ENCODE data around the gene TXNL4A. TPM values are rescaled to one million over a fixed set of nuclear protein-coding genes. Genes with fewer than 3 reads are reported as not detected.

The TXNL4A gene
- polyA plus RNA-seq, 1 of the 3 experiments (the other 2 are of a cell fraction), result 158 TPM

GRCh38 chr18:79958981-79959380, 29.4 kb downstream of the TXNL4A start:
- no peak overlapping the region for H3K27ac ChIP-seq (ENCODE audit: low read depth in 2 of 2, low read length in 1 of 2)
- H3K4me3 ChIP-seq (ENCODE audit: low read depth in 2 of 2, low read length in 1 of 2), result no peak overlapping the region
- no peaks in the 10 kb centered on the region for H3K9me2 ChIP-seq
- H3K27me3 ChIP-seq (ENCODE audit: insufficient read depth), result no peaks in the 10 kb centered on the region
- no peak overlapping the region for H3K4me2 ChIP-seq
- no peak overlapping the region for H2AFZ ChIP-seq (ENCODE audit: low read depth)
- ChIA-PET POLR2A (no interaction called here), CTCF (no interaction called here)
- WGBS (ENCODE audit: low lambda C conversion rate), result 95% methylated on average over 2 of the region's 2 CpGs
- H3K36me3 ChIP-seq (replicated peaks in 1 of 2; ENCODE audit: control insufficient read depth in 1 of 2, insufficient read depth in 2 of 2, low read length in 1 of 2), result no peaks in the 10 kb centered on the region
- no peaks in the 10 kb centered on the region for H3F3A ChIP-seq (replicated peaks; ENCODE audit: insufficient read depth)
- H3K4me1 ChIP-seq (ENCODE audit: control insufficient read depth in 1 of 2, insufficient read depth in 2 of 2, low read depth in 1 of 2, low read length in 1 of 2), result no peaks in the 10 kb centered on the region
- H4K20me1 ChIP-seq (ENCODE audit: insufficient read depth), result no peaks in the 10 kb centered on the region
- H3K9ac ChIP-seq, result no peak overlapping the region
- no peaks in the 10 kb centered on the region for H3K79me2 ChIP-seq (ENCODE audit: insufficient read depth)
- DNase-seq, result no peak
- TF ChIP-seq ZBTB33 (IDR thresholded peaks at IDR 0.05; ENCODE audit: borderline replicate concordance, low read depth) (no peak), RFX5 (IDR thresholded peaks at IDR 0.05; ENCODE audit: low read length) (no peak), NFIC (IDR thresholded peaks at IDR 0.05; ENCODE audit: borderline replicate concordance) (no peak), IRF3 (IDR thresholded peaks at IDR 0.05; ENCODE audit: low read depth, low read length) (no peak), FOSL2 (IDR thresholded peaks at IDR 0.05; ENCODE audit: borderline replicate concordance, low read depth) (no peak), POLR2AphosphoS5 (IDR thresholded peaks at IDR 0.05; ENCODE audit: low read depth, low read length) (no peak), FOXJ3 (CRISPR knock-in tag; IDR thresholded peaks at IDR 0.05) (no peak), MEF2A (IDR thresholded peaks at IDR 0.05; ENCODE audit: borderline replicate concordance, low read depth) (no peak), SMC3 (IDR thresholded peaks at IDR 0.05; ENCODE audit: low read depth, low read length) (no peak), MXI1 (IDR thresholded peaks at IDR 0.05; ENCODE audit: low read depth, low read length) (no peak), YY1 (IDR thresholded peaks at IDR 0.05; ENCODE audit: low read depth) (no peak), GATA2 (CRISPR knock-in tag; IDR thresholded peaks at IDR 0.05) (no peak), RCOR1 (IDR thresholded peaks at IDR 0.05; ENCODE audit: low read length) (no peak)
- no peaks in the 10 kb centered on the region for H3K9me3 ChIP-seq

- 79% methylated on average over 2 of the region's 2 CpGs for WGBS (ENCODE audit: low lambda C conversion rate)
- Histone ChIP-seq H3K27me3 (ENCODE audit: insufficient read depth) (no peaks in the 10 kb centered on the region), H3K9me2 (no peaks in the 10 kb centered on the region)
- no peak for TF ChIP-seq SIN3A (IDR thresholded peaks at IDR 0.05; ENCODE audit: borderline replicate concordance, low read depth, low read length)
- TF ChIP-seq POLR2AphosphoS5 (IDR thresholded peaks at IDR 0.05; ENCODE audit: low read depth, low read length), result no peak
- no peak for TF ChIP-seq RFX5 (IDR thresholded peaks at IDR 0.05; ENCODE audit: low read length)
- TF ChIP-seq TAF1 (IDR thresholded peaks at IDR 0.05; ENCODE audit: borderline replicate concordance, low read depth, low read length), result no peak
- TF ChIP-seq REST (IDR thresholded peaks at IDR 0.05; ENCODE audit: low read depth, low read length), result no peak
- no peak for TF ChIP-seq ELF1 (IDR thresholded peaks at IDR 0.05)
- no peak for TF ChIP-seq GATA2 (CRISPR knock-in tag; IDR thresholded peaks at IDR 0.05)
- no peak for TF ChIP-seq YY1 (IDR thresholded peaks at IDR 0.05; ENCODE audit: low read depth)
- TF ChIP-seq USF1 (IDR thresholded peaks at IDR 0.05; ENCODE audit: borderline replicate concordance, low read depth), result no peak
- no peak for TF ChIP-seq SMC3 (IDR thresholded peaks at IDR 0.05; ENCODE audit: low read depth, low read length)
- TF ChIP-seq GABPA (IDR thresholded peaks at IDR 0.05; ENCODE audit: low read depth), result no peak
- TF ChIP-seq MXI1 (IDR thresholded peaks at IDR 0.05; ENCODE audit: low read depth, low read length), result no peak
- TF ChIP-seq EP300 (IDR thresholded peaks at IDR 0.05; ENCODE audit: borderline replicate concordance in 1 of 2, low read depth in 1 of 2, low read length in 1 of 2), result no peak
- TF ChIP-seq CHD2 (IDR thresholded peaks at IDR 0.05; ENCODE audit: low read length, partially characterized antibody), result no peak
- no peak for TF ChIP-seq MEF2A (IDR thresholded peaks at IDR 0.05; ENCODE audit: borderline replicate concordance, low read depth)
These were observed 32.1 kb downstream of the TXNL4A start for GRCh38 chr18:79956276-79956675.

More at GRCh38 chr18:79956276-79956675, 32.1 kb downstream of the TXNL4A start:
- Histone ChIP-seq H3K4me1 (ENCODE audit: control insufficient read depth in 1 of 2, insufficient read depth in 2 of 2, low read depth in 1 of 2, low read length in 1 of 2) (no peaks in the 10 kb centered on the region; a peak in 1 of 4 replicates), H3F3A (replicated peaks; ENCODE audit: insufficient read depth) (no peaks in the 10 kb centered on the region), H2AFZ (ENCODE audit: low read depth) (no peak overlapping the region), H4K20me1 (ENCODE audit: insufficient read depth) (no peaks in the 10 kb centered on the region), H3K4me3 (ENCODE audit: low read depth in 2 of 2, low read length in 1 of 2) (no peak overlapping the region), H3K79me2 (ENCODE audit: insufficient read depth) (no peaks in the 10 kb centered on the region), H3K27ac (ENCODE audit: low read depth in 2 of 2, low read length in 1 of 2) (no peak overlapping the region), H3K9ac (no peak overlapping the region), H3K9me3 (no peaks in the 10 kb centered on the region), H3K4me2 (no peak overlapping the region), H3K36me3 (replicated peaks in 1 of 2; ENCODE audit: control insufficient read depth in 1 of 2, insufficient read depth in 2 of 2, low read length in 1 of 2) (no peaks in the 10 kb centered on the region)
- DNase-seq, result no peak
- CTCF ChIA-PET, result no interaction called here
- POLR2A ChIA-PET, result no interaction called here

Measured in SK-N-SH (cell line).